ENCODE data around the gene KATNA1.

DNA sequence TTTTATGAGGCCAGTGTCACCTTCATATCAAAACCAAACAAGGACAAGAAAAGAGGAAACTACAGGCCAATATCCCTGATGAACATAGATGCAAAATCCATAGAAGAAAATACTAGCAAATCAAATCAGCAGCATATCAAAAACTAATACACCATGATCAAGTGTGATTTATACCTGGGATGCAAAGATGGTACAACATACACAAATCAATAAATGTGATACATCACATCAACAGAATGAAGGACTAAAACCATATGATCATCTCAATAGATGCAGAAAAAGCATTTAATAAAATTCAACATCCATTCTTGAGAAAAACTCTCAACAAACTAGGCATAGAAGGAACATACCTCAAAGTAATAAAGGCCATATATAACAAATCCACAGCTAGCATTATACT, 90.5 kb downstream of the KATNA1 start:
- TF ChIP-seq, protein P1, sequence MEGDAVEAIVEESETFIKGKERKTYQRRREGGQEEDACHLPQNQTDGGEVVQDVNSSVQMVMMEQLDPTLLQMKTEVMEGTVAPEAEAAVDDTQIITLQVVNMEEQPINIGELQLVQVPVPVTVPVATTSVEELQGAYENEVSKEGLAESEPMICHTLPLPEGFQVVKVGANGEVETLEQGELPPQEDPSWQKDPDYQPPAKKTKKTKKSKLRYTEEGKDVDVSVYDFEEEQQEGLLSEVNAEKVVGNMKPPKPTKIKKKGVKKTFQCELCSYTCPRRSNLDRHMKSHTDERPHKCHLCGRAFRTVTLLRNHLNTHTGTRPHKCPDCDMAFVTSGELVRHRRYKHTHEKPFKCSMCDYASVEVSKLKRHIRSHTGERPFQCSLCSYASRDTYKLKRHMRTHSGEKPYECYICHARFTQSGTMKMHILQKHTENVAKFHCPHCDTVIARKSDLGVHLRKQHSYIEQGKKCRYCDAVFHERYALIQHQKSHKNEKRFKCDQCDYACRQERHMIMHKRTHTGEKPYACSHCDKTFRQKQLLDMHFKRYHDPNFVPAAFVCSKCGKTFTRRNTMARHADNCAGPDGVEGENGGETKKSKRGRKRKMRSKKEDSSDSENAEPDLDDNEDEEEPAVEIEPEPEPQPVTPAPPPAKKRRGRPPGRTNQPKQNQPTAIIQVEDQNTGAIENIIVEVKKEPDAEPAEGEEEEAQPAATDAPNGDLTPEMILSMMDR (conservative IDR thresholded peaks at IDR 0.05; ENCODE audit: low read length) = no peak
- no peak for TF ChIP-seq EZH2phosphoT487 (IDR thresholded peaks at IDR 0.05; ENCODE audit: borderline replicate concordance)
